Astrocyte (in vitro differentiated cells and primary cell): ENCODE results near the gene HPS5.

ENCODE experiments used
- CTCF ChIP-seq: IDR thresholded peaks from 2 replicates; pipeline ENCODE4 v1.5.1; 2011; ENCODE audit warnings: low read depth, mild to moderate bottlenecking, inconsistent platforms, low read length, moderate library complexity; ENCODE audit not compliant: insufficient read depth
- EZH2 ChIP-seq: IDR thresholded peaks from 2 replicates; pipeline ENCODE4 v1.6.1; 2012; ENCODE audit warnings: mild to moderate bottlenecking, low read length, inconsistent platforms; ENCODE audit not compliant: insufficient read depth

DNA sequence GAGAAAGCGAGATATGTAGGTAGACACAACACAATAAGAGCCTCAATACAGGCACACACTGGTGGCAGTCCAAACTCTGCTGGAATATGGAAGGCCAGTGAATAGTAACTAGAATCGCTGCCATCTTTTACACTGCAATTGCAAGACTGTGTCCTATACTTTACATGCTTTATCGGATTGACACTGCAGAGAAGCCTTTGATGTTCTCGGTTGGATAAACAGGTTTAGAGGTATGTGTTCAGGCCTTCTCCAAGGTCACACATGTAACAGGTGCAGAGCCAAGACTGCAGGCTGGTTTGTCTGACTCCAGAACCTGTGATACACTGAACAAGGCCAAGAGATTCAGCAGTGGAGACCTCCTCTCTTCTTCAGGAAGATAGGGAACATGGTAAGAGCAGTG lies 50.7 kb downstream of the HPS5 start:
- no peak for TF ChIP-seq CTCF
- TF ChIP-seq EZH2: no peak
